Measurements from ENCODE around the gene HPCA.

DNA sequence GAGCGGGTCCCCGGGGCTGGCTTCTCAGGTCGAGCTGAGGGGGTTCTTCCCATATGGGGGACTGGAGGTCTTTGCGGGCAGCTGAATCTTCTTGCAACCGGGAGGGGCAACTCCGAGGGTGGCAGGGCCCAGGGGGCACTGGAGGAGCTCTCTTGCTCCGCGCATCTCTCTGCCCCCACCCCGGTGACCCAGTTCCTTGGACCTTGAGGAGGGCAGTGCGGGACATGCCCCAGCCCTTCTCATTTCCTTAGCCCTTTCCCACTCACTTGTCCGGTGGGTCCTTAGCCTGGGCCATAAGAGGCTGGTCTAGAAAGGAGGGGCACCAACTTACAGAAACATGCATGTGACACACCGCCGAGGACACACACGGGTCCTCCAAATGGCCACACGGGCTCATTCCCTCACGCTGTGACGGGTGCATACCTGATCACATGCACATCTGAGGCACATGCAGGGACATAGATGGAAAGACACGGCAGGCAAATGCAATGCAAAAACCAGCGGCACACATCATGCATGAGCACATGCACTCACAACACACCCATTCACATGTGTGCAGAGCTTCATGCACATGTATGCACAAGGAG is 630 bp downstream of the HPCA start:
- no peak for TF ChIP-seq EZH2 (IDR thresholded peaks at IDR 0.05)
- no peak for TF ChIP-seq POLR2AphosphoS5 (IDR thresholded peaks at IDR 0.05; ENCODE audit: borderline replicate concordance, low read depth, low read length)

All from SK-N-MC (cell line).